ENCODE data around the gene C1orf21.

Gene C1orf21

GRCh38 chr1:184443201-184443600 lies 56.4 kb downstream of the C1orf21 start:
- Histone ChIP-seq H3K4ac (ENCODE audit: low read depth, low read length) (no peak overlapping the region), H2BK15ac (replicated peaks; ENCODE audit: low read depth) (no peak overlapping the region), H2AK5ac (ENCODE audit: low read length) (no peak overlapping the region), H2BK5ac (ENCODE audit: low read length) (no peak overlapping the region), H3K79me1 (ENCODE audit: low read length) (no peaks in the 10 kb centered on the region), H3K23ac (ENCODE audit: low read length) (no peak overlapping the region), H3K18ac (ENCODE audit: low read length) (no peak overlapping the region), H2BK120ac (ENCODE audit: low read depth, low read length) (no peak overlapping the region), H3K36me3 (ENCODE audit: control insufficient read depth, insufficient read depth, low read length) (no peaks in the 10 kb centered on the region), H3K56ac (ENCODE audit: low read length) (no peak overlapping the region), H4K5ac (ENCODE audit: low read length) (no peak overlapping the region), H3K4me2 (ENCODE audit: low read length) (no peak overlapping the region), H3K27me3 (ENCODE audit: insufficient read depth, low read length, poor library complexity) (no peaks in the 10 kb centered on the region), H3K79me2 (ENCODE audit: control insufficient read depth, insufficient read depth, low read length) (no peaks in the 10 kb centered on the region), H3K27ac (ENCODE audit: low read depth, low read length) (no peak overlapping the region), H3K4me3 (ENCODE audit: low read length) (no peak overlapping the region), H4K8ac (ENCODE audit: low read depth, low read length) (no peak overlapping the region), H3K9ac (ENCODE audit: low read length) (no peak overlapping the region), H3K4me1 (ENCODE audit: control insufficient read depth, low read depth, low read length) (no peaks in the 10 kb centered on the region)
- WGBS (ENCODE audit: extremely low coverage, insufficient coverage, low lambda C conversion rate) = no CpG with 5 or more reads among the region's 3 CpGs
- DNase-seq = no peak

- WGBS (ENCODE audit: extremely low coverage, insufficient coverage, low lambda C conversion rate) = no CpG with 5 or more reads among the region's 1 CpG
- no peak overlapping the region for H2AK5ac ChIP-seq (ENCODE audit: low read length)
- no peak overlapping the region for H3K27ac ChIP-seq (ENCODE audit: low read depth, low read length)
- H3K4ac ChIP-seq (ENCODE audit: low read depth, low read length) = no peak overlapping the region
- DNase-seq = no peak
- H3K18ac ChIP-seq (ENCODE audit: low read length) = no peak overlapping the region
- H3K36me3 ChIP-seq (ENCODE audit: control insufficient read depth, insufficient read depth, low read length) = no peaks in the 10 kb centered on the region
- no peak overlapping the region for H3K56ac ChIP-seq (ENCODE audit: low read length)
- no peak overlapping the region for H4K5ac ChIP-seq (ENCODE audit: low read length)
- H2BK15ac ChIP-seq (replicated peaks; ENCODE audit: low read depth) = no peak overlapping the region
- H2BK120ac ChIP-seq (ENCODE audit: low read depth, low read length) = no peak overlapping the region
- H3K4me3 ChIP-seq (ENCODE audit: low read length) = no peak overlapping the region
- no peaks in the 10 kb centered on the region for H3K4me1 ChIP-seq (ENCODE audit: control insufficient read depth, low read depth, low read length)
- no peak overlapping the region for H2BK5ac ChIP-seq (ENCODE audit: low read length)
- no peak overlapping the region for H4K8ac ChIP-seq (ENCODE audit: low read depth, low read length)
- no peaks in the 10 kb centered on the region for H3K27me3 ChIP-seq (ENCODE audit: insufficient read depth, low read length, poor library complexity)
- H3K79me1 ChIP-seq (ENCODE audit: low read length) = no peaks in the 10 kb centered on the region
- H3K23ac ChIP-seq (ENCODE audit: low read length) = no peak overlapping the region
- H3K4me2 ChIP-seq (ENCODE audit: low read length) = no peak overlapping the region
- no peak overlapping the region for H3K9ac ChIP-seq (ENCODE audit: low read length)
- H3K79me2 ChIP-seq (ENCODE audit: control insufficient read depth, insufficient read depth, low read length) = no peaks in the 10 kb centered on the region
Measured at GRCh38 chr1:184443624-184444023, 56.8 kb downstream of the C1orf21 start.

GRCh38 chr1:184445997-184446396 lies 59.2 kb downstream of the C1orf21 start:
- H3K27ac ChIP-seq (ENCODE audit: low read depth, low read length) = no peak overlapping the region
- H3K4me1 ChIP-seq (ENCODE audit: control insufficient read depth, low read depth, low read length) = no peaks in the 10 kb centered on the region
- no CpG with 5 or more reads among the region's 4 CpGs for WGBS (ENCODE audit: extremely low coverage, insufficient coverage, low lambda C conversion rate)
- no peak overlapping the region for H3K56ac ChIP-seq (ENCODE audit: low read length)
- H3K4me3 ChIP-seq (ENCODE audit: low read length) = no peak overlapping the region
- no peaks in the 10 kb centered on the region for H3K79me2 ChIP-seq (ENCODE audit: control insufficient read depth, insufficient read depth, low read length)
- no peaks in the 10 kb centered on the region for H3K36me3 ChIP-seq (ENCODE audit: control insufficient read depth, insufficient read depth, low read length)
- H3K79me1 ChIP-seq (ENCODE audit: low read length) = no peaks in the 10 kb centered on the region
- no peak overlapping the region for H3K23ac ChIP-seq (ENCODE audit: low read length)
- H4K5ac ChIP-seq (ENCODE audit: low read length) = no peak overlapping the region
- H3K4me2 ChIP-seq (ENCODE audit: low read length) = no peak overlapping the region
- H3K18ac ChIP-seq (ENCODE audit: low read length) = no peak overlapping the region
- H2BK15ac ChIP-seq (replicated peaks; ENCODE audit: low read depth) = no peak overlapping the region
- DNase-seq = no peak
- no peak overlapping the region for H3K9ac ChIP-seq (ENCODE audit: low read length)
- no peak overlapping the region for H2BK120ac ChIP-seq (ENCODE audit: low read depth, low read length)
- no peak overlapping the region for H2AK5ac ChIP-seq (ENCODE audit: low read length)
- H2BK5ac ChIP-seq (ENCODE audit: low read length) = no peak overlapping the region
- H3K4ac ChIP-seq (ENCODE audit: low read depth, low read length) = no peak overlapping the region
- no peak overlapping the region for H4K8ac ChIP-seq (ENCODE audit: low read depth, low read length)
- H3K27me3 ChIP-seq (ENCODE audit: insufficient read depth, low read length, poor library complexity) = no peaks in the 10 kb centered on the region

GRCh38 chr1:184447651-184448185 lies 60.9 kb downstream of the C1orf21 start:
- H2BK120ac ChIP-seq (ENCODE audit: low read depth, low read length) = no peak overlapping the region
- H3K27me3 ChIP-seq (ENCODE audit: insufficient read depth, low read length, poor library complexity) = no peaks in the 10 kb centered on the region
- 100% methylated on average over 1 of the region's 6 CpGs for WGBS (ENCODE audit: extremely low coverage, insufficient coverage, low lambda C conversion rate)
- no peak overlapping the region for H4K8ac ChIP-seq (ENCODE audit: low read depth, low read length)
- H3K4me2 ChIP-seq (ENCODE audit: low read length) = no peak overlapping the region
- H3K23ac ChIP-seq (ENCODE audit: low read length) = no peak overlapping the region
- no peak overlapping the region for H3K56ac ChIP-seq (ENCODE audit: low read length)
- H3K36me3 ChIP-seq (ENCODE audit: control insufficient read depth, insufficient read depth, low read length) = no peaks in the 10 kb centered on the region
- H3K79me1 ChIP-seq (ENCODE audit: low read length) = no peaks in the 10 kb centered on the region
- no peak for DNase-seq
- H3K4ac ChIP-seq (ENCODE audit: low read depth, low read length) = no peak overlapping the region
- H3K4me1 ChIP-seq (ENCODE audit: control insufficient read depth, low read depth, low read length) = no peaks in the 10 kb centered on the region
- no peak overlapping the region for H2BK15ac ChIP-seq (replicated peaks; ENCODE audit: low read depth)
- H4K5ac ChIP-seq (ENCODE audit: low read length) = no peak overlapping the region
- no peak overlapping the region for H3K4me3 ChIP-seq (ENCODE audit: low read length)
- H3K9ac ChIP-seq (ENCODE audit: low read length) = no peak overlapping the region
- no peak overlapping the region for H2BK5ac ChIP-seq (ENCODE audit: low read length)
- no peak overlapping the region for H2AK5ac ChIP-seq (ENCODE audit: low read length)
- no peaks in the 10 kb centered on the region for H3K79me2 ChIP-seq (ENCODE audit: control insufficient read depth, insufficient read depth, low read length)
- H3K18ac ChIP-seq (ENCODE audit: low read length) = no peak overlapping the region
- no peak overlapping the region for H3K27ac ChIP-seq (ENCODE audit: low read depth, low read length)

- WGBS (ENCODE audit: extremely low coverage, insufficient coverage, low lambda C conversion rate) = no CpG with 5 or more reads among the region's 4 CpGs
- Histone ChIP-seq H3K4me2 (ENCODE audit: low read length) (no peak overlapping the region), H3K4me1 (ENCODE audit: control insufficient read depth, low read depth, low read length) (no peaks in the 10 kb centered on the region), H3K79me2 (ENCODE audit: control insufficient read depth, insufficient read depth, low read length) (no peaks in the 10 kb centered on the region), H2AK5ac (ENCODE audit: low read length) (no peak overlapping the region), H3K27ac (ENCODE audit: low read depth, low read length) (no peak overlapping the region), H3K23ac (ENCODE audit: low read length) (no peak overlapping the region), H3K36me3 (ENCODE audit: control insufficient read depth, insufficient read depth, low read length) (no peaks in the 10 kb centered on the region), H4K5ac (ENCODE audit: low read length) (no peak overlapping the region), H4K8ac (ENCODE audit: low read depth, low read length) (no peak overlapping the region), H3K27me3 (ENCODE audit: insufficient read depth, low read length, poor library complexity) (no peaks in the 10 kb centered on the region), H3K18ac (ENCODE audit: low read length) (no peak overlapping the region), H2BK15ac (replicated peaks; ENCODE audit: low read depth) (no peak overlapping the region), H3K4ac (ENCODE audit: low read depth, low read length) (no peak overlapping the region), H3K56ac (ENCODE audit: low read length) (no peak overlapping the region), H3K9ac (ENCODE audit: low read length) (no peak overlapping the region), H2BK120ac (ENCODE audit: low read depth, low read length) (no peak overlapping the region), H2BK5ac (ENCODE audit: low read length) (no peak overlapping the region), H3K79me1 (ENCODE audit: low read length) (no peaks in the 10 kb centered on the region), H3K4me3 (ENCODE audit: low read length) (no peak overlapping the region)
- DNase-seq = no peak
Measured at GRCh38 chr1:184449916-184450315, 63.1 kb downstream of the C1orf21 start.

GRCh38 chr1:184455786-184456185 lies 69.0 kb downstream of the C1orf21 start:
- Histone ChIP-seq H3K4ac (ENCODE audit: low read depth, low read length) (no peak overlapping the region), H3K56ac (ENCODE audit: low read length) (no peak overlapping the region), H2AK5ac (ENCODE audit: low read length) (no peak overlapping the region), H3K9ac (ENCODE audit: low read length) (no peak overlapping the region), H3K79me1 (ENCODE audit: low read length) (no peaks in the 10 kb centered on the region), H3K4me2 (ENCODE audit: low read length) (no peak overlapping the region), H2BK15ac (replicated peaks; ENCODE audit: low read depth) (no peak overlapping the region), H3K79me2 (ENCODE audit: control insufficient read depth, insufficient read depth, low read length) (no peaks in the 10 kb centered on the region), H3K27me3 (ENCODE audit: insufficient read depth, low read length, poor library complexity) (no peaks in the 10 kb centered on the region), H3K4me1 (ENCODE audit: control insufficient read depth, low read depth, low read length) (no peaks in the 10 kb centered on the region), H4K5ac (ENCODE audit: low read length) (no peak overlapping the region), H3K36me3 (ENCODE audit: control insufficient read depth, insufficient read depth, low read length) (no peaks in the 10 kb centered on the region), H3K27ac (ENCODE audit: low read depth, low read length) (no peak overlapping the region), H3K23ac (ENCODE audit: low read length) (no peak overlapping the region), H3K18ac (ENCODE audit: low read length) (no peak overlapping the region), H2BK120ac (ENCODE audit: low read depth, low read length) (no peak overlapping the region), H3K4me3 (ENCODE audit: low read length) (no peak overlapping the region), H4K8ac (ENCODE audit: low read depth, low read length) (no peak overlapping the region), H2BK5ac (ENCODE audit: low read length) (no peak overlapping the region)
- no CpG with 5 or more reads among the region's 1 CpG for WGBS (ENCODE audit: extremely low coverage, insufficient coverage, low lambda C conversion rate)
- DNase-seq = no peak

Data from mesendoderm (in vitro differentiated cells).